Measurements from ENCODE around the gene S100A14. TPM values are rescaled to one million over a fixed set of nuclear protein-coding genes. Genes with fewer than 3 reads are reported as not detected.

S100A14 gene
- total RNA-seq, 4 donors from 2014 or later: 112 to 175 (median 132) TPM

DNA sequence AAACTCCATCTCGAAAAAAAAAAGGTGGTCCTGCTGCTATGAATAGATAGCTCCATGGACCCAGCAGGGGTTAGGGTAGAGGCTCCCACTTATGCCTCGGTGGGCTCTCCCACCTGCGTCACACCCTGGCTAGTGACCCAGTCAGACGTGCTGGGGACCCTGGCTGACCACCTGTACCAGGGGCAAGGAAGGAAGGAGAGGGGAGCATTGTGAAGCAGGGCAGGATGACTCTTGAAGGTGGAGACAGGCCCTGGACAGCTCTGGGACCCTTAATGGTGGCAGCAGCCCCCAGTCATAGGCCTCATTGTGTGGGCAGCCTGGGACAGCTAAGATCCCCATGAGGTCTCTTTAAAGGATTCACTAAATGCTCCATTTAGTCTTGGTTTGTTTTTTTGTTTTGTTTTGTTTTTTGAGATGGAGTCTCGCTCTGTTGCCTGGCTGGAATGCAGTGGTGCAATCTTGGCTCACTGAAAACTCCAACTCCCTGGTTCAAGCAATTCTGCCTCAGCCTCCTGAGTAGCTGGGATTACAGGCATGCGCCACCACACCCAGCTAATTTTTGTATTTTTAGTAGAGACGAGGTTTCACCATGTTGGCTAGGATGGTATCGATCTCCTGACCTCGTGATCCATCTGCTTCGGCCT lies 32.0 kb upstream of the S100A14 start:
- no peaks in the 10 kb centered on the region for H3K27me3 ChIP-seq
- DNase-seq: peak; percentile 58 to 73
- peaks cover 21 to 43% of the 10 kb centered on the region in 2 donors for H3K4me1 ChIP-seq
- H3K27ac ChIP-seq: peak overlapping the region; percentile 40 to 73 (median 70)
- no peak overlapping the region for H3K4me3 ChIP-seq (replicated peaks in 1 of 3)
- TF ChIP-seq, protein P1, sequence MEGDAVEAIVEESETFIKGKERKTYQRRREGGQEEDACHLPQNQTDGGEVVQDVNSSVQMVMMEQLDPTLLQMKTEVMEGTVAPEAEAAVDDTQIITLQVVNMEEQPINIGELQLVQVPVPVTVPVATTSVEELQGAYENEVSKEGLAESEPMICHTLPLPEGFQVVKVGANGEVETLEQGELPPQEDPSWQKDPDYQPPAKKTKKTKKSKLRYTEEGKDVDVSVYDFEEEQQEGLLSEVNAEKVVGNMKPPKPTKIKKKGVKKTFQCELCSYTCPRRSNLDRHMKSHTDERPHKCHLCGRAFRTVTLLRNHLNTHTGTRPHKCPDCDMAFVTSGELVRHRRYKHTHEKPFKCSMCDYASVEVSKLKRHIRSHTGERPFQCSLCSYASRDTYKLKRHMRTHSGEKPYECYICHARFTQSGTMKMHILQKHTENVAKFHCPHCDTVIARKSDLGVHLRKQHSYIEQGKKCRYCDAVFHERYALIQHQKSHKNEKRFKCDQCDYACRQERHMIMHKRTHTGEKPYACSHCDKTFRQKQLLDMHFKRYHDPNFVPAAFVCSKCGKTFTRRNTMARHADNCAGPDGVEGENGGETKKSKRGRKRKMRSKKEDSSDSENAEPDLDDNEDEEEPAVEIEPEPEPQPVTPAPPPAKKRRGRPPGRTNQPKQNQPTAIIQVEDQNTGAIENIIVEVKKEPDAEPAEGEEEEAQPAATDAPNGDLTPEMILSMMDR (IDR thresholded peaks at IDR 0.05): no peak
- TF ChIP-seq POLR2A (IDR thresholded peaks at IDR 0.05): no peak
- intact Hi-C loops (cut with DNase I): no loop called here
- peaks cover 20 to 24% of the 10 kb centered on the region in 2 donors for H3K36me3 ChIP-seq
- WGBS, 2 donors: 67 to 70% methylated on average over 10 of the region's 10 CpGs
- no peaks in the 10 kb centered on the region for H3K9me3 ChIP-seq

DNA sequence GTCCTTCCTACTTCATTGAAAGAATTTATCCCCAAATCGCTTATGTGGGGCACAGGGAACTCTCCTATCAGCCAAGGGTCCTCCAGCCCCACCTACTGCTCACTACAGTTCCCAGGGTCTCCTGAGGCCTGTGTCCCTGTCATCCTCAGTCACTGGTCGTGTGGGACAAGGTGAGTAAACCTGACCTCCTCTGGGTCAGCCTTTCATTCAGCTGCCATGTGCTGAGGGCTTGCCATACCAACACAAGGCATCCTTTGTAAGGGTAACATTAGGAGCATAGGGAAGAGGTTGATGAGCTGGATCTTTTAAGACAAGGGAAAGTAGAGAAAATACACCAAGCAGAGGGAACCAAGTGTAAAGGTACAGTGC lies 31.2 kb upstream of the S100A14 start:
- Histone ChIP-seq H3K4me3 (replicated peaks in 1 of 3) (no peak overlapping the region), H3K9me3 (no peaks in the 10 kb centered on the region), H3K27me3 (no peaks in the 10 kb centered on the region), H3K27ac (peak overlapping the region in 2 of 3 donors; percentile 70 to 73), H3K36me3 (peaks cover 28 to 32% of the 10 kb centered on the region in 2 donors), H3K4me1 (peaks cover 21 to 35% of the 10 kb centered on the region in 2 donors)
- intact Hi-C loops (cut with DNase I): no loop called here
- TF ChIP-seq, protein P1 (IDR thresholded peaks at IDR 0.05): no peak
- TF ChIP-seq POLR2A (IDR thresholded peaks at IDR 0.05): no peak
- 50 to 58% methylated on average over 2 of the region's 2 CpGs for WGBS, 2 donors
- DNase-seq: no peak

DNA sequence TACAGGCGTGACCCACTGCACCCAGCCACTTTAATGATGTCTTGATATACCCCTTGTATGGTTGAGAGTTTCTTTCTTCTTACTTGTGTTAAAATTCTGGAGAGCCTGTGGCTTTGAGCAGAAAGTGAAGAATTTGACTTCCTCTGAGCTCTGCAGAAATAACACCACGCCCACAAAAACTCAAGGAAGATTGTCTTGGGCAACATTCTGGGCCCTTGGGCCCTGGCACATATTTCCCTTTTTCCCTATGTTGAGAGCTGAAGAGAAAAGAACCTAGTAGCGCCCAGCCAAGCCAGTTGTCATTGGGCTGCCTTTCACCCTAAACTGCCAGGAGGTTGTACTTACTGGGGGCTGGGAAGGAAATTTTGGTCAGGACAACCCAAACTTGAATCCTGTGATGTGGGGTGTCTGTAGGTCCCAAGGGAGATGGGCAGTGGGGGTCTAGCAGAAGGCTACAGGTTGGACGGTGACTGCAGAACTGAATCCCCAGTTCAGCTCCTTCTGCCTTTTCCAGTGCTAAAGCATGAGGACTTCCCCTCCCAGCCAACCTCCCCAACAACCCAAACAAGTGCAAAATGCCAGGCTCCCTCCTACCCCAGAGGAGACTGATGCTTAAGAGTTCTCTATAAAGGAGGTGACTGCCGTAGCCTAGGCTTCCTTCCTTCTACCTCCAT lies 30.7 kb upstream of the S100A14 start:
- 86 to 93% methylated on average over 5 of the region's 5 CpGs for WGBS, 2 donors
- peaks cover 21 to 35% of the 10 kb centered on the region in 2 donors for H3K4me1 ChIP-seq
- peak overlapping the region in 2 of 3 donors; percentile 70 to 73 for H3K27ac ChIP-seq
- no peaks in the 10 kb centered on the region for H3K27me3 ChIP-seq
- peaks cover 33 to 37% of the 10 kb centered on the region in 2 donors for H3K36me3 ChIP-seq
- intact Hi-C loops (cut with DNase I): no loop called here
- no peak overlapping the region for H3K4me3 ChIP-seq (replicated peaks in 1 of 3)
- no peak for TF ChIP-seq POLR2A (IDR thresholded peaks at IDR 0.05)
- TF ChIP-seq, protein P1 (IDR thresholded peaks at IDR 0.05): no peak
- DNase-seq: peak in 1 of 2 donors; percentile 29
- H3K9me3 ChIP-seq: no peaks in the 10 kb centered on the region

DNA sequence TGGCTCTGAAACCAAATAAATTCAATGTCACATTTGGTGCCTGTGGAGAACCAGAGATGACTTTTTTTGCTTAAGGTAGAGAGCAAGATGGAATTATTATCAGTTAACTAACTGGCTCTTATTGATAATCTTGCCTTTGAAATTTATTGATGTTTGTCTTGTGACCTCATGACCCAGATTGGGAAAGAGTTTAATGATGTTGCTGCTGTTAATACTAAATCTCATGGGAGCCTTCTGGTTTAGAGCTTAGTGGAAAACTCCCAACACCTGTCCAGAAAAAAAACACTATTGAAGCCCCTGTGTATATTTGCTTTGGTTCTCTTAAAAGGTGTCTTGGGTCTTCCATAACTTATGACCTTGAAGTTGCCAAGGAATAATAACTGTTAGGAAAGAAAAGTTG lies 27.7 kb upstream of the S100A14 start:
- H3K4me3 ChIP-seq (replicated peaks in 1 of 3): no peak overlapping the region
- intact Hi-C loops (cut with DNase I): no loop called here
- H3K27me3 ChIP-seq: no peaks in the 10 kb centered on the region
- no peaks in the 10 kb centered on the region for H3K9me3 ChIP-seq
- peaks cover 17 to 24% of the 10 kb centered on the region in 2 donors for H3K4me1 ChIP-seq
- no peak for TF ChIP-seq POLR2A (IDR thresholded peaks at IDR 0.05)
- TF ChIP-seq, protein P1 (IDR thresholded peaks at IDR 0.05): no peak
- no peak for DNase-seq
- H3K27ac ChIP-seq: peak overlapping the region in 1 of 3 donors; percentile 16
- H3K36me3 ChIP-seq: peaks cover 54 to 65% of the 10 kb centered on the region in 2 donors

DNA sequence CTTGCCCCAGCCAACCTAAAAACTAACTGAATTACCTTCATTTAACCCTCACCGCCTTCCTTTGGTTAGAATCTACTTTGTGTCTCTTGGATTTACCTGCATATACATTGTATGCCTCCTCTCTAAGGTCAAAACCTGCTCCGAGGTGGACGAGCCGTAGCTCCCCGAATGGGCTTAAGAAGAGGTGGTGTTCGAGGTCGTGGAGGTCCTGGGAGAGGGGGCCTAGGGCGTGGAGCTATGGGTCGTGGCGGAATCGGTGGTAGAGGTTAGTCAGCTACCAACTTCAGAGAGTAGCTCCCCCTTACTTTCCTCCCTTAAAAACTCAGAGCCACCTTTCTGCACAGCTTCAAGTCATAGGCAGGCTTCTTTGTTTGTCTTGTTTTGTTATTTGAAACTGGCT lies 27.0 kb upstream of the S100A14 start:
- DNase-seq: no peak
- Histone ChIP-seq H3K4me1 (peaks cover 13 to 19% of the 10 kb centered on the region in 2 donors), H3K36me3 (peaks cover 61 to 72% of the 10 kb centered on the region in 2 donors)

More for the DNA sequence above, 27.0 kb upstream of the S100A14 start:
- TF ChIP-seq, protein P1 (IDR thresholded peaks at IDR 0.05): no peak
- TF ChIP-seq POLR2A (IDR thresholded peaks at IDR 0.05): no peak
- Histone ChIP-seq H3K4me3 (replicated peaks in 1 of 3) (no peak overlapping the region), H3K9me3 (no peaks in the 10 kb centered on the region), H3K27me3 (no peaks in the 10 kb centered on the region), H3K27ac (peak overlapping the region in 1 of 3 donors; percentile 16)
- intact Hi-C loops (cut with DNase I): no loop called here
- WGBS, 2 donors: 92 to 94% methylated on average over 11 of the region's 11 CpGs
